Adrenal gland (tissue), 5 donors: Measurements from ENCODE around the gene CYP19A1.

Experiments used
- CTCF ChIP-seq, 6 experiments: fragments of 450-650 bp in 4 of 6; fragments of 200-600 bp in 2 of 6; sonication (generic) in 1 of 6; IDR thresholded peaks; 1 replicate in 5 of 6; 2 replicates in 1 of 6; pipeline versions ENCODE4 v1.5.1 to v1.8.0; 2016 to 2021; ENCODE audit warnings: antibody characterized with exemption in 6 of 6, mild to moderate bottlenecking in 2 of 6, moderate library complexity in 1 of 6
- POLR2A ChIP-seq, 2 donors: fragments of 450-650 bp; IDR thresholded peaks; one replicate each; pipeline ENCODE4 v1.6.1; 2017; ENCODE audit warnings: antibody characterized with exemption in 2 of 2, mild to moderate bottlenecking in 2 of 2, moderate library complexity in 1 of 2
- donor health status: DM: no; HTN: no; CAD: no.

- TF ChIP-seq CTCF (IDR thresholded peaks at IDR 0.05) (no peak), POLR2A (IDR thresholded peaks at IDR 0.05) (no peak)
These were observed 13.2 kb downstream of the CYP19A1 start for GRCh38 chr15:51325167-51325566.
